Adipocyte (in vitro differentiated cells): ENCODE results near the gene KLRC2.
"Not testable (repeated sequence)": the region's sequence is repeated elsewhere in the genome, so short reads cannot be mapped to it uniquely, and the experiment has no call there.

Experiments
- DNase-seq: peaks from one replicate; pipeline ENCODE4 v3.0.0-alpha.2; 2015; ENCODE audit warnings: low read depth
- H3K27me3 ChIP-seq: replicated peaks from 2 replicates; pipeline ENCODE4 v1.7.0; 2013; ENCODE audit warnings: mild to moderate bottlenecking, low read length, moderate library complexity; ENCODE audit not compliant: control insufficient read depth, insufficient read depth
- H3K36me3 ChIP-seq: 2 replicates; pipeline ENCODE4 v1.7.0; 2013; ENCODE audit warnings: low read length, mild to moderate bottlenecking, moderate library complexity; ENCODE audit not compliant: control insufficient read depth, insufficient read depth, severe bottlenecking
- H3K4me1 ChIP-seq: 2 replicates; pipeline ENCODE4 v1.7.0; 2013; ENCODE audit warnings: mild to moderate bottlenecking, low read length, moderate library complexity; ENCODE audit not compliant: control insufficient read depth, insufficient read depth
- H3K4me3 ChIP-seq: 2 replicates; pipeline ENCODE4 v1.7.0; 2013; ENCODE audit warnings: mild to moderate bottlenecking, low read length, moderate library complexity
- H3K9ac ChIP-seq: 2 replicates; pipeline ENCODE4 v1.7.0; 2013; ENCODE audit warnings: mild to moderate bottlenecking, low read length, moderate library complexity
- H3K9me3 ChIP-seq: 2 replicates; pipeline ENCODE4 v1.7.0; 2013; ENCODE audit warnings: mild to moderate bottlenecking, low read length, moderate library complexity; ENCODE audit not compliant: control insufficient read depth

Gene KLRC2

DNA sequence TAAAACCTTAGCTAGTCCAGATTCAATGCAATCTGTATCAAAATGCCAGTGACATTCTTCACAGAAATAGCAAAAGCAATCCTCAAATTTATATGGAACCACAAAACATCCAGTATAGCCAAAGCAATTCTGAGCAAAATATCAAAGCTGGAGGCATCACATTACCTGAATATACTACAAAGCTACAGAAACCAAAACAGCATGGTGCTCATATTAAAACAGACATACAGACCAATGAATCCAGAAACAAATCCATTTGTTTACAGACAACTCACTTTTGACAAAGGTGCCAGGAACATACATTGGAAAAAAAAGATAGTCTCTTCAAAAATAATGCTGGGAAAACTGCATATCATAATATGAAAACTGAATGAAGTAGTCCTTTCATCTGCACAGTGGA is 31.0 kb downstream of the KLRC2 start:
- H3K36me3 ChIP-seq = no peaks in the 10 kb centered on the region
- no peak for DNase-seq
- peaks cover 10% of the 10 kb centered on the region for H3K9me3 ChIP-seq
- H3K27me3 ChIP-seq = no peaks in the 10 kb centered on the region
- H3K4me3 ChIP-seq = no peak overlapping the region
- H3K9ac ChIP-seq = no peak overlapping the region
- no peaks in the 10 kb centered on the region for H3K4me1 ChIP-seq

- Histone ChIP-seq H3K4me1 (no peaks in the 10 kb centered on the region), H3K4me3 (no peak overlapping the region), H3K27me3 (no peaks in the 10 kb centered on the region), H3K9ac (no peak overlapping the region), H3K9me3 (peaks cover 10% of the 10 kb centered on the region), H3K36me3 (no peaks in the 10 kb centered on the region)
- DNase-seq = peak; percentile 58
Observed at GRCh38 chr12:10400829-10401228, 35.0 kb downstream of the KLRC2 start.

DNA sequence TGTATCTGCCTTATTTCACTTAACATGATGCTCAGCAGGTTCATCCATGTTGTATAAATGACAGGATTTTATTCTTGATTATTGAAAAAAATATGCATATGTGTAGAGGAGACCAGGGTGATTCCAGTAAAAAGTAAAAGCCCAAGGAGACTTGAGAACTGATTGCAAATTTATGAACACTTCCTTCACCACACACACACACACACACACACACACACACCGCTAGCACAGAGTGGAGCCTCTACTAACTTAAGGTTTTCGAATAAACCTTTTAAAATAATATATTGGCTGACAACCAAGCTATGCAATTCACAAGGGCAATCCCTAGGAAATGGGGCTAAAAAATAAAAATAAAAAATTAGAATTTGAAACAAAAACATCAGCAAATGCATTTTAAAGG is 37.6 kb downstream of the KLRC2 start:
- no peak overlapping the region for H3K4me3 ChIP-seq

DNA sequence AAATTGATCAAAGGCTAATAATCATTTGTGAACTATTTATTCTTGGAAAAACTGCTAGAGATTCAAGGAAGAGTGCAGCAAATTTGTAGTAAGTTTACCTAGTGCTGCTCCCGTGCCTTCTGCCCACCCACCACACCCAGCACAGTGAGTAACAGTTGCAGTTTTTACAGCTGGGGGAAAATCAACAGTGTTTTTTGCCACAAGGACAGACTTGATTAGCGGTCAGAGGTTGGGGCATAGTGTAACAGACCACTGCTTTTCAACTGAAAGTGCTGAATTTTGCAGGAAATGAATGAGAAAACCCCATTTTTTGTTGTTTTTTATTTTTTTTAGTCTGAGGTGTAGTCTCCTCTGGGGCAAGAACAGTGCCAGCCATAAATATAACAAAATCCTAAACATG is 38.5 kb downstream of the KLRC2 start:
- no peaks in the 10 kb centered on the region for H3K27me3 ChIP-seq
- DNase-seq = no peak
- no peaks in the 10 kb centered on the region for H3K36me3 ChIP-seq
- H3K9ac ChIP-seq = no peak overlapping the region
- no peaks in the 10 kb centered on the region for H3K9me3 ChIP-seq
- no peak overlapping the region for H3K4me3 ChIP-seq
- H3K4me1 ChIP-seq = peaks cover 16% of the 10 kb centered on the region

More for the DNA sequence above, 37.6 kb downstream of the KLRC2 start:
- no peaks in the 10 kb centered on the region for H3K9me3 ChIP-seq
- no peaks in the 10 kb centered on the region for H3K36me3 ChIP-seq
- peaks cover 8% of the 10 kb centered on the region for H3K4me1 ChIP-seq
- no peaks in the 10 kb centered on the region for H3K27me3 ChIP-seq
- DNase-seq = no peak
- no peak overlapping the region for H3K9ac ChIP-seq

- H3K9me3 ChIP-seq, DNase-seq, H3K4me3 ChIP-seq, H3K9ac ChIP-seq, H3K36me3 ChIP-seq, H3K27me3 ChIP-seq: not testable (repeated sequence)
- peaks cover 23% of the 10 kb centered on the region for H3K4me1 ChIP-seq
Observed at GRCh38 chr12:10396176-10396575, 39.6 kb downstream of the KLRC2 start.

DNA sequence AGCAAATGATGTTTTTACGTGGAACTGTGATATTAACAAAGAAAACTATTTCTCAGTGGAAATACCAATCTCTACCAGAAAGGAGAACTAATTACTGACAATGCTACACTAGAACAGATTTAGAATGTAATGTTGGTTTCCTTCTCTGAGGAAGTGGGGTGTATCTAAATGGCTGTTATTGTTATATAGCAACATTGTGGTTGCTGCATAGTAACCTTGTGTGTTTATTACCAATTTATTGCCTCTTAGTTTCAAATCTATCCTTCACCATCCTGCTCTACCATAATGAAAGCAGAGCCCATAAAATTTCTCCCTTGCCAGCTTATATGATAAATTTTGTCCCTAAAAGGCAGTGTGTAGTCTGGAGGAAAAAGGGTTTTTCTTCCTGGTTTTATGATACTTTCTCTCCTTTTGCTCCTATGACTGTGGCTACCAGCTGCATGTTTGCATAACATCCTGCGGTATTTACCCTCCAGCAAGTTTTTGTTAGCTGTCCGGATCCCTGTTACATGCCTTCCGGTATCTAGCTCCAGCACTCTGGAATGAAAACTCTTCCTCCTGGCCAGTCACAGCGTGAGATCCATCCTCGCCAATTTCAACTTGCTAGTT is 40.3 kb downstream of the KLRC2 start:
- no peaks in the 10 kb centered on the region for H3K9me3 ChIP-seq
- peak; percentile 92 for DNase-seq

GRCh38 chr12:10394531-10395152 is 41.2 kb downstream of the KLRC2 start:
- H3K36me3 ChIP-seq, H3K27me3 ChIP-seq, H3K4me3 ChIP-seq, DNase-seq, H3K9ac ChIP-seq, H3K9me3 ChIP-seq: not testable (repeated sequence)
- peaks cover 23% of the 10 kb centered on the region for H3K4me1 ChIP-seq

More for the DNA sequence above, 40.3 kb downstream of the KLRC2 start:
- Histone ChIP-seq H3K36me3 (no peaks in the 10 kb centered on the region), H3K27me3 (no peaks in the 10 kb centered on the region), H3K4me1 (peaks cover 23% of the 10 kb centered on the region), H3K9ac (peak overlapping the region; percentile 47), H3K4me3 (peak overlapping the region; percentile 60)

- H3K4me1 ChIP-seq = peaks cover 23% of the 10 kb centered on the region
- no peaks in the 10 kb centered on the region for H3K36me3 ChIP-seq
- H3K9ac ChIP-seq = no peak overlapping the region
- no peak overlapping the region for H3K4me3 ChIP-seq
- DNase-seq = no peak
- H3K9me3 ChIP-seq = no peaks in the 10 kb centered on the region
- no peaks in the 10 kb centered on the region for H3K27me3 ChIP-seq
Observed at GRCh38 chr12:10393291-10393690, 42.5 kb downstream of the KLRC2 start.

DNA sequence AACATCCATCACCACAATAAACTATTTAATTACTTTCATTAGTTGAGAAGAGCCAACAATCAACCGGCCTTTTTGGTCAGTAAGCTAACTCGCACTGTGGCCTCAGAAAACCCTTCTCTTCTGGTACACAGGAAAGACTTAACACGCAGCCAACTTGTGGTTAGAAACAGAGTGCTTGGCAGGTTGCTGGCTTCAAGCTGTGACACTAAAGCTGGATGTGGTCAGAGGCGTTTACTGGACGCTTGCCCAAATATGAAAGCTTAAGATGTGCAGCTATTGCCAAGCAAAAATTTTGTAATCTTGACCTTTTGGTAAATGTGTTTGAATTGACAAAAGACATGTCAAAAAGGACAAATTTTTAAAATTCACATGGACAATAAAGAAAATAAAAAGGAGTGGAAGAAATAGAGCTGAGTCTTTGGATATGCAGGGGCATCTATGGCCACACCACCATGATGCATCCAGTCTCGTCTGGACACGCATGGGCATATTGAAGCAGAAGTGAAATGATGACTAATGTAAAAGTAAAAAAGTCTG is 43.3 kb downstream of the KLRC2 start:
- no peak overlapping the region for H3K9ac ChIP-seq
- peak; percentile 90 for DNase-seq
- H3K4me3 ChIP-seq = peak overlapping the region; percentile 47
- H3K4me1 ChIP-seq = peaks cover 23% of the 10 kb centered on the region
- H3K36me3 ChIP-seq = no peaks in the 10 kb centered on the region
- H3K27me3 ChIP-seq = no peaks in the 10 kb centered on the region
- H3K9me3 ChIP-seq = no peaks in the 10 kb centered on the region

GRCh38 chr12:10390991-10391390 is 44.8 kb downstream of the KLRC2 start:
- not testable (repeated sequence) for H3K9ac ChIP-seq, H3K36me3 ChIP-seq

DNA sequence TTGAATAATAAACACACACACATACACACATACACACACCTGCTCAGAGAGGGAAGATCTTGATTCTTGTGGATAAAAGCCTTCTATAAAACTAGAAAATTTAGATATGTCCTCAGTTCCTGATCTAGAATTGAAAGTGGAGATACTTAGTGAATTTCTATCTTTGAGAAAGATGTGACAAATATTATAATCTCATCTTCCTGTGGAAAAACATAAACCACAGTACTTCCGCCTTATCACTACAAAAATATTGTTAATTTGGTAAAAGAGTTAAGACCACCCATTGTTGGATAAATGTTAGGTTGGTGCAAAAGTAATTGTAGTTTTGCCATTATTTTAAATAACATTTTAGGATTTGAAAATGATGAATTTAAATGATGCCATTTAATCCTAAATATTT is 45.9 kb downstream of the KLRC2 start, which contains the start of gene KLRK1:
Gene KLRK1, minus strand, starts transcription at position 138 of the 400 bp plus-strand sequence. CDS start 1,231 bp downstream, outside the sequence.
- H3K9ac ChIP-seq = no peak within 1 kb of the TSS
- peaks cover 40% of the 10 kb centered on the region for H3K4me1 ChIP-seq
- no peaks in the 10 kb centered on the region for H3K27me3 ChIP-seq
- H3K36me3 ChIP-seq = no peaks in the 10 kb centered on the region
- DNase-seq = no peak
- no peak within 1 kb of the TSS for H3K4me3 ChIP-seq
- no peaks in the 10 kb centered on the region for H3K9me3 ChIP-seq

More at GRCh38 chr12:10390991-10391390, 44.8 kb downstream of the KLRC2 start:
- not testable (repeated sequence) for H3K9me3 ChIP-seq, H3K4me3 ChIP-seq, DNase-seq, H3K27me3 ChIP-seq
- H3K4me1 ChIP-seq = peaks cover 36% of the 10 kb centered on the region
